Femur (tissue), 1 donor: ENCODE measurements around the gene ACCS.

ENCODE experiments used
- DNase-seq: peaks from one replicate; pipeline ENCODE4 v3.0.0-alpha.2; 2017

The ACCS gene, protein sequence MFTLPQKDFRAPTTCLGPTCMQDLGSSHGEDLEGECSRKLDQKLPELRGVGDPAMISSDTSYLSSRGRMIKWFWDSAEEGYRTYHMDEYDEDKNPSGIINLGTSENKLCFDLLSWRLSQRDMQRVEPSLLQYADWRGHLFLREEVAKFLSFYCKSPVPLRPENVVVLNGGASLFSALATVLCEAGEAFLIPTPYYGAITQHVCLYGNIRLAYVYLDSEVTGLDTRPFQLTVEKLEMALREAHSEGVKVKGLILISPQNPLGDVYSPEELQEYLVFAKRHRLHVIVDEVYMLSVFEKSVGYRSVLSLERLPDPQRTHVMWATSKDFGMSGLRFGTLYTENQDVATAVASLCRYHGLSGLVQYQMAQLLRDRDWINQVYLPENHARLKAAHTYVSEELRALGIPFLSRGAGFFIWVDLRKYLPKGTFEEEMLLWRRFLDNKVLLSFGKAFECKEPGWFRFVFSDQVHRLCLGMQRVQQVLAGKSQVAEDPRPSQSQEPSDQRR

DNA sequence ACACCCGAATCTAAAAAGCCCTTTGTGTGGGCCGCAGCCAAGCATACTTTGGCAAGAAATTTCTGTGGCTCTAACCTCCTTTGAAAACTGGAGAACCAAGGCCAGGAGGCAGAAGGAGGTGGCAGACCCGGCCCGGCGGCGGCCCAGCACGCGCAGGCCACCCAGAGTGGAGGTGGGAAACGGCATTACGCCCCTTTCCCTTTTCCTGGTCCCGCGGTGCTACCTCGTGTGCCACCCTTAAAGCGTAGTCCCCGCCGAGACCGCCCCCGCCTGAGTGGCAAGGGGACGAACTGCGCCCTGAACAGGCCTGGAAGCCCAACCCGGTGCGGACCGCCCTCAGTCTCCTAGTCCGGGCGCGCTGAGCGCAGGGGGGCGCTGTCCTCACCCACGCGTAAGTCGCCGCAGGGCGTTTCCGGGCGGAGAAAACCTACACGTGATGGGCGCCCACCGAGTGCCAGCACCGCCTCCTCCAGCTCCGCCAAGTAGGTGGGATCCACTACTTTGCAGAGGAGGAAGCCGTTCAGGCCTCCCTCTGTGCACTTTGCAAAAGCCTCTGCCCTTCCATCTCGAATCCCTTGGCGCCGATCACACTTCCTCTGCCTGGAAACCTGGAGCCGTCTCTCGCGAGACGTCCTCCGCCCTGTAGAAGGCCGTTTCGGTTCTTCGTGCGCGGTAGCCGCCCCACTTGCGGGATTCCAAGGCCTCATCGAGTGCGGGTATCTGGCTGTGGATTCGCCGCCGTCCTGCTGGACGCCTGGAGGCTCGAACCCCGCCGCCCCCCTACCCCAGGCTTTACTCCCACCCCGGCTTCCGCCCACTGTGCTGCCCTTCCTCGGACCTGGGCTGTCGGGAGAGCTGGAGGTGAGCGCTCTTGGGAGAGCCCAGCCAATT lies at the start of gene ACCS:
TSS of gene ACCS (plus strand) at position 430 of the 891 bp plus-strand sequence. CDS start 1,358 bp downstream, outside the sequence.
- peak; percentile 98 for DNase-seq

DNA sequence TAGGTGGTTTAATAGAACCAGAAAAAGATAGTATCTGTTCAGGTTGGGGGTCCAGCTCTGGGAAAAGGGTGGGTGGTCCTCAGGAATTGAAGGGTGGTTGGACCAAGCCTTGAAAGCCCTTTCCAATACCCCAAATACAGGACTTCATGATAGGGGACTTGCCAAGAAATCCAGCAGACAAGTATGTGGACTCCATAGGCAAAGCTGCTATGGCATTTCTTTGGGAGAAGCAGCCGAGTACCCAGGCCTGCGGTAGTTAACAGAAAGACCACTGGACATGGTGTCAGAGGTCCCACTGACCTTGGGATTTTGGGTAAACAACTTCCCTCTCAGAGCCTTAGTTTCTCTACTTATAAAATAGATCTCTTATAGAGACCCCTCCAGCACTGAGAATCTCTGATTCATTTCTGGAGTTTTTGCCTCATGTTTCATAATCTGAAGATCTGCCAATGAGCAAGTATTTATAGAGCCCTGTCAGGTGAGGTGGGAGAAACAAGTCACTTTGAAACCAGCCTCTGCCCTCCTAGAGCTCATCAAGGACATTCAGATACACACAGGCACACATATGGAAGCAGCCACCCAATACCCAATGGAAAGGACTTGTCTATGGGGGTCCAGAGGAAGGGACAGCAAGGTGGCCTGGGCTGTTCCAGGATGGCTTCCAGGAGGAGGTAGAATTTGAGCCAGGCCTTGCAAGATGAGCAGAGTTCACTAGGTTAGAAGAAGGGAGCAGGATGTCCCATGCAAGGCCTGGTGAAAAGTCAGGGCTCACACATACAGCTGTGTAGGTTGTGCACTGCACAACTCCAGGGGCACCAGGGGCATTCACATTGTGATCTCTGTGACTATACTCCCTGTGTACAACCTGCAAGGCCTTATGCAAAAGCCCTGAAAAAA lies 49.3 kb upstream of the ACCS start:
- DNase-seq: no peak

DNA sequence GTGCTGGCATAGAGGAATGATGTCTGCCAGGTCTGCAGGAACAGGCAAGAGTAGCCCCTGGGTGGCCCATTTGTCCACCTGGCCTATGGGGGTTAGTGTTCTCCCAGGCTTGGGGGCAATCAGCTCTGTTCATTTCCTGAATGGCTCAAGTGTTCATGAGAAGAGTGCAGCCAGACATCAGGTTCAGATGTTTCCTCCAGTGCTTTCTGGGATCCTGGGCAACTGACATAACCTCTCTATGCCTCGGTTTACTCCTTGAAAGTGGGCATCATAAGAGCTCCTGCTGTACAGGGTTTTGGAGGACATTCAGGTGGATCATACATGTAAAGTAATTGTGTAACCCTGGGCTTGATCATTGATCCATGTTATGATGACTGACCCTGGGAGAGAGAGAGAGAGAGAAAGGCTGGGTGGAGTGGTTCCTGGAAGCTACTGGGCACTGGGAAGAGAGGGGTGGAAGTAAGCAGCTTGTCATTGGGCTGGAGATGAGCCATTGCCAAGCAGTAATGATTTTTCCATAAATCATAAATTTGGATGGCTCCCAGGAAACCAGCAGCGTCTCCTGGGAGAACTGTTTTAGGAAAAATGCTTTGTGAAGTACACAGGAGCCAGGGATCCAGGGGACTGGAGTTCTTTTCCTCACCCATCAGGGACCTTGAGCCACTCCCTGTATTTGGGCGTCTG lies 48.5 kb upstream of the ACCS start:
- DNase-seq: no peak

DNA sequence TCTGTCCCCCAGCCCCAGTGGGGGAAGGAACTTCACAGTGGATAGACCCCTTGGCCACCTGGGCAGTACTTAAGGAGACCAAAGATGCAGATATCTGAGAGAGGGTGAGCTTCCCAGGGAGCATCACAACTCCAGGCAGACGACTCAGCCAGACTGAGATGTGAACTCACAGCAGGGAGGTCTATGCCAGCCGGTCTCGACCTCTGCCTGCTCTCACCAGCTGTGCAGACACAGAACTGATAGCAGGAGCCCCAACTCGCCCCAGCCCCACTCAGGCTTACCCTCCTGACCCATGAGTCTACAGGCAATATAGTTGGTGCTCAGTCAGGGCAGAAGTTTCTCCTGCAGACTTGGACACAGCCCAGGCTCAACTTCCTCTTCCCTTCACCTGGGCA lies 47.9 kb upstream of the ACCS start:
- DNase-seq: no peak

DNA sequence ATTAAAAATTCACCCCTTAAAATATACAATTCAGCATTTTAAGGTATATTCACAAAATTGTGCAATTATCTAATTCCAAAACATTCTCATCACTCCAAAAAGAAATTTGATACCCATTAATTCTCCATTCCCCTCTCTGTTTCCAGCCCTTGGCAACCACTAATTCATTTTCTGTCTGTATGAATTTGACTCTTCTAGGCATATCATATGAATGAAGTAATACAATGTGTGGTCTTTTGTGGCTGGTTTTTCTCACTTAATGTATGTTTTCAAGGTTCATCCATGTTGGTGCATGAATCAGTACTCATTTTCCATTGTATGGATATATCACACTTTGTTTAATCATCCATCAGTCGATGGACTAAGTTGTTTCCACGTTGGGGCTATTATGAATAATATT lies 47.2 kb upstream of the ACCS start:
- no peak for DNase-seq

DNA sequence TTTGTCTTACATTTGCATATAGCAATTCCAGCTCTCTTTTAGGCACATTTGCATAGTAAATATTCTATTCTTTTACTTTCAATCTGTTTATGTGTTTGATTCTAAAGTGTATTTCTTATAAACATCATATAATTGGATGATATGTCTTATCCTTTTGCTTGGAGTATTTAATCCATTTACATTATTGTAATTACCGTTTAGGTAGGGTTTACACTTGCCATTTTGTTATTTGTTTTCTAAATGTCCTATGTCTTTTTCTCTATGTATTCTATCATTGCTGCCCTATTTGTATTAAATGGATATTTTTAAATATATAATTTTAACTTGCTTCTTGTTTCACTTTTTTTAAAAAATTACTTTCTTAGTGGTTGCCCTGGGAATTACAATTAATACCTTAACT lies 41.1 kb upstream of the ACCS start:
- DNase-seq: no peak

DNA sequence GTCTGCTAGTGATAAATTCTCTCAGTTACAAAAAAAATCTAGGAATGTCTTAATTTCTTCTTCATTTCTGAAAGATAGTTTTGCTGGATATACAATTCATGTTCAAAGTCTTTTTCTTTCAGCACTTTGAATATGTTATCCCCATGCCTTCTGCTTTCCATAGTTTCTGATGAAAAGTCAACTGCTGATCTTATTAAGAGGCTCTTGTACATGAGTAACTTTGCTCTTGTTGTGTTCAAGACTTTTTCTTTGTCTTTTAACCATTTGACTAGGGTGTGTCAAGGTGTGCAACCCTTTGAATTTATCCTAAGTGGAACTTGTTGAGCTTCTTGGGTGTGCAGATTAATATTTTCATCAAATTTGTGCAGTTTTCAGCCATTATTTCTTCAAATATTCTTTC lies 40.3 kb upstream of the ACCS start:
- DNase-seq: no peak

DNA sequence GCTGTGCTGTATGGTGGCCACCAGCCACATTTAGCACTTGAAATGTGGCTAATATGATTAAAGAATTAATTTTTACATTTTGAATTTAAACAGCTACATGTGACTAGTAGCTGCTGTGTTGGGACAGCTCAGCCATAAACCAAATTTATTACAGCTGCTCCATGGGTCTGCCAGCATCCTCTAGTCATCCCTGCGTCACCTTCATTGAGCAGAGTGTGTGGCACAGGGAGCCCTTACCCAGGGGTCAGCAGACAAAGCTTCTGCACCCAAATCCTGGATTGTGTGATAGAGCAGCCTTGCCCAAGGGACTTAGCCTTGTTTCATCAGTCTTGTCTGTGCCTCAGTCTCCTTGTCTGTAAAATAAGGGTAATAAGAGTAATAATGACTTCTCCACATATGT lies 37.7 kb upstream of the ACCS start:
- no peak for DNase-seq

DNA sequence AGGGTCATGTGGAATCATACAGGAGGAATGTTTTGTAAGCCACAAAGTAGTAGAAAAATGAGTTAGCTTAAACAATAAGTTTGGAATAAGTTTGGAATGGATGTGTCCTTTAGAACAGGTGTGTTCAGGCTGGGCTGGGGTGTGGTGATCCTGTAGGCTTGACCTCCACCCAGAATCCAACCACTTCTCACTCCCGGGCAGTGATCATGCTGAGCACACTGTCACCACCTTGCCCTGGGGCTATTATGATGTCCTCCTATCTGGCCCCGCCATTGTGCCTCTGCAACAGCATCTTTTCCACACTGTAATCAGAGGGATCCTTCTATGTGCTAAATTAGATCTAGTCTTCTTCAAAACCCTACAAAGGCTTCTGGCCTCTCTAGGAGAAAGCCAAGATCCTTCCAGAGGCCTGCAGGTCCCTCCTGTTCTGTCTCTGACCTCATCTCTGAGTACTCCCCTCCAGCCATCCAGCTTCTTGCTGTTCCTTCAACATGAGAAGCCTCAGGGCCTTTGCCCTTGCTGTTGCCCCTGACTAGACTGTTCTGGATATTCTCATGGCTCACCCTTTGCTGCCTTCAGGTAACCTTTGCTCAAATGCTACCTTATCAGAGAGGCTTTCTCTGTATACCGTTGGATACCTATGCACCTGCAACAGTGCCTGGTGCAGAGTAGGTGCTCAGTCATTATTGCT lies 37.1 kb upstream of the ACCS start:
- DNase-seq: no peak

DNA sequence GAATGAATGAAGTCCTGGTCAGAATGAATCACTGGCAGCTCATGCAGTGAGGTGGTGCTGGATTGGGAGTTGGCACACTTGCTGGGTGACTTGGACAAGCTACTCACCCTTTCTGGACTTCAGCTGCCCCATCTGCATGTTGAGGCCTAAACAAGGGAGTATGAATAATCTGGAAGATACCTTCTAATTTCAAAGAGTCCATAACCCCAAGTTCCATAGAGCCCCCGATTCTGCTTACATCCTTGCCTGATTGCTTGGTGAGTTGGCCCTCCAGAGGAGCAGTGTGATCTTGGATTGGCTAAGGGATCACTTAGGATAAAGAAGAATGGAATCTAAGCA lies 36.6 kb upstream of the ACCS start:
- DNase-seq: no peak

DNA sequence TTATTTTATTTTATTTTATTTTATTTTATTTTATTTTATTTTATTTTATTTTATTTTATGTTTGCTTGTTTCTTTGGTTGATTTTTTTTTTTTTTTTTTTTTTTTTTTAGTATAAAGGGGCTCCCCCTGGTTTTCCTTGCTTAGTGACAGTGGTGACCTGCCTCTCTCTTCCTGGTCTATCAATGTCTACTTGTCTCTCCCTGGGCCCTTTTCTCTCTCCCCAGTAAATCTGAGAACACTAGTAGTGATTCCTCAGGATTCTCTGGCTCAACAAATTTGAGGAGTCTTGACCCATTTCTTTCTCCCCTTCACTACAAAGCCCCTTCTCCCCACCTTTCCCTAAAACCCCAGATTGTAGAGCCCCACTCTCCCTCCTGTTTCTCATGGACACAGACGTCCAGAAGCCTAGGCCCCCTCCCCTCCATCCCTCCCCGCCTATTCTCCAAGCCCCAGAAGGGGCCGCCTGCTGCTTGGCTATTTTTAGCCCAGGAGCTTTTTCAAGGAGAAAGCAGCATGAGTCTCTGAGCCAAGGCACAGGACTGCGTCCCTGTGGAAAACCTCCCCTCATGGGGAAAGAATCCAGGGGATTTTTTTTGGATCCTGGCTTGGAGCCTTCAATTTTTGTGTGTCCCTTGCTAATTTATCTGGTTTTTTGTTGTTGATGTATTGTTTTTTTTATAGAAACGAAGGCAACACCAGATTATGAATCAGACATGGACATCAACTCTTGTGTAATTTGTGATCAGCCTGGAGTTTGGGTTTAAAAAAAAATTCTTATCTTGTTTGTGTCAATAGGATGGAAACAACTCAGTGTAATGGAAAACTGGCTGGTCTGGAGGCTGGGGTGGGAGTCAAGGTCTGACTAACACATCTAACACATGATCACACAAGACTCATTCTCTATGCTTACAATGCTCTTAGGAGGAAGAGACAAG lies 35.8 kb upstream of the ACCS start:
- DNase-seq: peak; percentile 74

DNA sequence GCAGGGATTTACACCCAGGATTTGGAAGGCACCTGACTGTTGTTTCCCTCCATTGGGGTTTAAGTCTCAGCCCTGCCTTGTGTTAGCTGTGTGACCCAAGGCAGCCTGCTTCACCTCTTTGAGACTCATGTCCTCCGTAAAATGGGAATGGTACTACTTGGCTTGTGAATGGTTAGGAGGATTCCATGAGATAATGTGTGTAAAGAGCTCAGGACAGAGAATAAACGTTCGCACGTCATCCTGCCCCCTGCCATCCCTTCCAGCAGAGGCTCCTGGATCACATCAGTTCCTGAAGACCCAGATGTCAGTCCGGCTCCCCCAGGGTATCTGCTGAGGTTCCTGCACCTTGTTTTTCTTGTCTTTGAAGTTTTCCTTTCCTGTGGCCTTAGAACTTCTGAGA lies 35.1 kb upstream of the ACCS start:
- no peak for DNase-seq

DNA sequence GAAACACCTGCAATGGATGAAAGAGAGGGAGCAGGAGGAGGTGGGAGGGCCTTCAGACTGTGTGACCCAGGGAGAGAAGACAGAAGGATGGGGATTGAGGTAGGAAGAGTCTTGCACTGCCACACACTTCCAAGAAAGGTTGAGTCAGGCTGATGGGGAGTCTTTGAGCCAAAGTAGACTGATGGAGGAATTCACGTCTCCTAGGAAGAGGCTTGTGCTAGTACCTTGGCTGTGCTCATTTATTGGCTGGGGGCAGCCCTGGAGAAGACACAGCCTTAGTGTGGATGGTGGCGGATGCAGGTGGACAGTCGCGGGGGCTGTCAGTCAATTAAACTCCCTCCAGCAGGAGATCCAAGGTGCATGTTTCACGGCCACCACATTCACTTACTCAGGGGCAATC lies 34.5 kb upstream of the ACCS start:
- DNase-seq: no peak

DNA sequence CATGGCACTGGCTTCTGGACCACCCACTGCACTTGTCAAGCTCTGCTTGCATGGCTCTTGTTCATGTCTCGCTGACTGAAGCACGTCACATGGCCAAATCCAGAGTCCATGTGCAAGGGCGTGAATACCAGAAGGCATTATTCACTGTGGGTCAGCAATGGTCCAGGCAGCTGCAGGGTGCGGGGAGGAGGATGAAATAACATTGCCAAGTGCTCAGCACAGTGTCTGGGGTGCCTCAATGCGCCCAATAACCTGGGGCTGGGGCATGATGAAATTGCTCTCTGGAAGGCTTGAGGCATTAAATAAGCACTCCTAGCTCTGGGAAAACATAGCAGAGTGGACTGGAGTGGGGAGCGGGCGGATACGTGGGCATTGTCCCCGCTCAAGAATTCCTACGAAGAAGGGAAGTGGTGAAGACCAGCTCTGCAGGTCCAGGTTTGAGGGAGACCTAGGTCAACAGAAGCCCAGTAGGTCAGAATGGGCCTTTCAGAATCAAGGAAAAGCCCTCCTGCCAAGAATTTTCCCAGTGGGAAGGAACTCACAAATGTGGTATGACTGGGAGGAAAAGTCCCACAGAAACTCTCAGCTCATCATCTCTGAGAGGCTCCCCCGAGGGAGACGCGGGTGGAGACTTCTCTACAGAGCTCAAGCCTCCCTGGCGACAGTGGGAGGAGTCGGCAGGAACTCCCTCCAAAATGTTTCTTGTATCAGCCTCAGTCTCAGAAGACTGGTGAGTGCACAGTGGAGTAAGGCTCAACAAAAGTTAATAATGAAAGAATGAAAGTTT lies 33.6 kb upstream of the ACCS start:
- peak; percentile 40 for DNase-seq

DNA sequence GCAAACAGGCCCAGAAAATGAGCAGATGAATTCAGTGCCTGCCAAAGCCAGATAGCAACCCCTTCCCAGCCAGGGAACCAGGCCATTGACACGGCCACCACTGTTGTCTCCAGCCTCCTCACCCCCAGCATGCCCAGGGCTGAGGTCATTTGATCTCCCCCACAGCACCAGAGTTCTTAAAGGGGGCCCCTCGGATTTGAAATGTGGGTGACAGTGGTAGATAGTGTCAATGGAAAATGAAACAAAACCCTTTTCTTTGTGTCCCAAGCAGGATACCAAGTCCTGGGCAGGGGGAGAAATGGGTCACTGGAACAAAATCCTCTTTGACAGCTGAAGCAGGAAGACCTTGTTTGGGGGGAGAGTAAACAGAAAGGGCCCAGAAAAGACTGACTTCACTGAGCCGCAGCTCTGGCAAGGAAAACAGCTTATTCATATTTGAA lies 32.6 kb upstream of the ACCS start:
- DNase-seq: no peak

DNA sequence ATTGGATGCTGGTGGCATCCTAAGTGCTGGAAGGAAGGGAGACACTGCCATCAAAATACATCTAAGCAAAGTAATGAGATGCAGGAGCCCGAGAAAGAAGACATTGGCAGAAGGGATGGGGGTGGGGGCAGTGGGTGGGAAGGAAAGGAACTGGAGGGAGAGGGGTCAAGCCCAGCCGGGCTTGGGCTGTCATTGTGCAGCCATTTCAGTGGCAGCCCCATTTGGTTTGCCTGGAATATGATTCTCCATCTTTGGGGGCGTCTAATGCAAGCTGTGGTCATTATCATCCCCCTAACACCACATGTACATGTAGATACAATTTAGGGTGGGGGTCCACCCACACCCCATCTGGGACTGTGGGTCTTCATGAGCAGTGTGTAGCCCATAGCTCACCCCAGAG lies 32.2 kb upstream of the ACCS start:
- no peak for DNase-seq

DNA sequence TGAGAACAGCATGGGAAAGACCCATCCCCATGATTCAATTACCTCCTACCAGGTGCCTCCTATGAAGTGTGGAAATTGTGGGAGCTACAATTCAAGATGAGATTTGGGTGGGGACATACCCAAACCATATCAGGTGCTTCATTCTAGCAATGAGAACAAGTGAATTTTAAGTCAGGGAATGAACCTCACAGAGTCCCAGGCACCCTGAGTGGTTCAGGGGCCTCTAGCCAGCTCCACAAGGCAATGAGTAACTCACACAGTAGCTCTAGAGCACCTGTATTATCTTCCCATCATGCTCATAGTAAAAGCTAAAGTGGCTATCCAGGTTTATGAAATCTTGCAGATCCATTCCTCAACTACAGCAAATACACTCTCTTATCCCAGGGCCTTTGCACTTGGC lies 31.4 kb upstream of the ACCS start:
- DNase-seq: no peak

DNA sequence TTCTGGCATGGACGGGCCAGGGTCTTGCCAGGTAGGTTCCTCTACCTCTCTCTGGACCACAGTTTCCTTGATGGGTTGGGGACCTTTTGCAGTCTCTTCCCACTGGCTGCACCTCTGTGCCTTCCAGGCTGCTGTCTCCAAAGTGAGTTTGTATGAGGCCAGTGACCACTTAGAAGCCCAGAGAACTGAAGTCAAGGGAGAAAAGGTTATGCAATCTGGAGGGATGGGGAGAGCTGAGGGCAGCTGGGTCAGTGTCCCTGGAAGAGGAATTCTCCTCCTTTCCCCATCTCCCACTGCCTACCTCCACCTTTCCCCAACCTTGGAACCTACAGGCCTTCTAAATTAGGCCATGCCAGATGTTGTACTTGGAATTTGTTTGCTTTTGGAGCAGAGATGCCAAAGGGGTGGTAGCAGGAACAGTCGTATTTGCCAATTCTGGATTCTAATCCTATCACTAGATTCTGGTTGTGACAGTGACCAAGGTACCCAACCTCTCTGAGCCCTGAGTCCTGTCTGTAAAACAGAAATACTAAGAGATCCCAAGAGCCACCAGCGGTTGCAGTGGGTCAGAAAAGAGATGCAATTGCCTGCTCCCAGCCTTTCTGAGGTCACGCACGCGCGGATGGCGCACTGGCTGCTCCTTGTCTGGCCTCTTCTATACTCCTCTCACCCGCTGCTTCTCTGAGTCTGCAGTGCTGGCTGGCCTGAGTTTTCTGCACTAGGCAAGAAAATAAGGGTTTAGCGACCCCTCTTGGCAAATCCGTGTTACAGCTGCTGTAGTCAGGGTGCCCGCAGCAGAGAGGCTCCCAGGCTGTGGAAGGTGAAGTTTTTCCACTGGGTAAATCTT lies 29.0 kb upstream of the ACCS start:
- DNase-seq: peak; percentile 90

DNA sequence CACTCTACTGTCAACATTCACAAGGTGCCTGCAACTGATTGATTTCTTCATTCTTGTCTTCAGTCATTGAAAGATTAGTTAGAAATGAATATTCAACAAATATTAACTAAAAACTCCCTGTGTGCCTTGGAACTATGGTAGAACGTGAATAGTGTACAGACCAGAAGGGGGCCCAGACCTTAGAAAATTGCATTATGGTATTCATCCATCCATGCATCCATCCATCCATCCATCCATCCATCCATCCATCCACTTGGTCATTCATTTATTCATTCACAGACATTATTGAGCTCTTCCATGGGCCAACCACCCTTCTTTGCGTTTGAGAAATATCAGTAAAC lies 28.4 kb upstream of the ACCS start:
- DNase-seq: no peak
